Neural cell (in vitro differentiated cells): ENCODE data around the gene PRSS38.

Source experiments
- EP300 ChIP-seq: fragments of 450-650 bp; conservative IDR thresholded peaks from 2 replicates; pipeline ENCODE4 v1.6.1; 2014; ENCODE audit warnings: antibody characterized with exemption, mild to moderate bottlenecking, moderate library complexity; ENCODE audit not compliant: poor library complexity, severe bottlenecking
- EZH2 ChIP-seq: fragments of 200-600, 300-800 bp; shearing (Covaris generic), sonication (generic); IDR thresholded peaks from 2 replicates; pipeline ENCODE4 v1.6.1; 2014; ENCODE audit warnings: antibody characterized with exemption, low read length, borderline replicate concordance, mild to moderate bottlenecking; ENCODE audit not compliant: insufficient read depth, poor library complexity, severe bottlenecking
- MXI1 ChIP-seq: fragments of 450-650 bp; conservative IDR thresholded peaks from 2 replicates; pipeline ENCODE4 v1.6.1; 2014; ENCODE audit warnings: antibody characterized with exemption, mild to moderate bottlenecking; ENCODE audit not compliant: poor library complexity, severe bottlenecking
- POLR2AphosphoS5 ChIP-seq: IDR thresholded peaks from 2 replicates; pipeline ENCODE4 v1.6.1; 2012
- RAD21 ChIP-seq: fragments of 450-650 bp; conservative IDR thresholded peaks from 2 replicates; pipeline ENCODE4 v1.6.1; 2014; ENCODE audit warnings: antibody characterized with exemption, mild to moderate bottlenecking, moderate library complexity
- SMC3 ChIP-seq: fragments of 450-650 bp; conservative IDR thresholded peaks from 2 replicates; pipeline ENCODE4 v1.6.1; 2014; ENCODE audit warnings: antibody characterized with exemption, mild to moderate bottlenecking, moderate library complexity; ENCODE audit not compliant: poor library complexity
- TAF1 ChIP-seq: IDR thresholded peaks from 2 replicates; pipeline ENCODE4 v1.6.1; 2012; ENCODE audit warnings: low read depth
- TF ChIP-seq, protein P1 (sequence below): fragments of 450-650 bp; IDR thresholded peaks from 2 replicates; pipeline ENCODE4 v1.5.1; 2014; ENCODE audit warnings: antibody characterized with exemption, mild to moderate bottlenecking, moderate library complexity; ENCODE audit not compliant: poor library complexity, severe bottlenecking
- TF ChIP-seq, protein P2 (sequence below): IDR thresholded peaks from 2 replicates; pipeline ENCODE4 v1.6.1; 2012; ENCODE audit warnings: borderline replicate concordance

DNA sequence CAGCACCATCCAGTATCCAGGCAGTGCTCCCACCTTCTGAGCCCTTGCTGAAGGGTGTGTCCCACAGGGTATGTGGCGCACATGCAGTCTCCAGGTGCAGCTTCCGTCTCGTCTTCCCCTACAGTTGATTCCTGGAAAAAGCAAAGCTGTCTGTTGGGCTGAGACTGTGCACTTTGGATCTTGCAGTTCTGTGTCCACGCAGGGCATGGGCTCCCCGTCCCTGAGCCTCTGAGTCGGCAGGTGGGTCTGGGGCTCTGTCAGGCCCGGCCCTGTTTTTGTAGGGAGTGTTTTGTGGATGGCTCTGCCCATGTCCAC is 47.4 kb upstream of the PRSS38 start:
- TF ChIP-seq EP300 (no peak), POLR2AphosphoS5 (no peak), EZH2 (no peak), TAF1 (no peak), RAD21 (no peak), SMC3 (no peak), MXI1 (no peak)
- TF ChIP-seq, protein P1, sequence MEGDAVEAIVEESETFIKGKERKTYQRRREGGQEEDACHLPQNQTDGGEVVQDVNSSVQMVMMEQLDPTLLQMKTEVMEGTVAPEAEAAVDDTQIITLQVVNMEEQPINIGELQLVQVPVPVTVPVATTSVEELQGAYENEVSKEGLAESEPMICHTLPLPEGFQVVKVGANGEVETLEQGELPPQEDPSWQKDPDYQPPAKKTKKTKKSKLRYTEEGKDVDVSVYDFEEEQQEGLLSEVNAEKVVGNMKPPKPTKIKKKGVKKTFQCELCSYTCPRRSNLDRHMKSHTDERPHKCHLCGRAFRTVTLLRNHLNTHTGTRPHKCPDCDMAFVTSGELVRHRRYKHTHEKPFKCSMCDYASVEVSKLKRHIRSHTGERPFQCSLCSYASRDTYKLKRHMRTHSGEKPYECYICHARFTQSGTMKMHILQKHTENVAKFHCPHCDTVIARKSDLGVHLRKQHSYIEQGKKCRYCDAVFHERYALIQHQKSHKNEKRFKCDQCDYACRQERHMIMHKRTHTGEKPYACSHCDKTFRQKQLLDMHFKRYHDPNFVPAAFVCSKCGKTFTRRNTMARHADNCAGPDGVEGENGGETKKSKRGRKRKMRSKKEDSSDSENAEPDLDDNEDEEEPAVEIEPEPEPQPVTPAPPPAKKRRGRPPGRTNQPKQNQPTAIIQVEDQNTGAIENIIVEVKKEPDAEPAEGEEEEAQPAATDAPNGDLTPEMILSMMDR: no peak
- TF ChIP-seq, protein P2, sequence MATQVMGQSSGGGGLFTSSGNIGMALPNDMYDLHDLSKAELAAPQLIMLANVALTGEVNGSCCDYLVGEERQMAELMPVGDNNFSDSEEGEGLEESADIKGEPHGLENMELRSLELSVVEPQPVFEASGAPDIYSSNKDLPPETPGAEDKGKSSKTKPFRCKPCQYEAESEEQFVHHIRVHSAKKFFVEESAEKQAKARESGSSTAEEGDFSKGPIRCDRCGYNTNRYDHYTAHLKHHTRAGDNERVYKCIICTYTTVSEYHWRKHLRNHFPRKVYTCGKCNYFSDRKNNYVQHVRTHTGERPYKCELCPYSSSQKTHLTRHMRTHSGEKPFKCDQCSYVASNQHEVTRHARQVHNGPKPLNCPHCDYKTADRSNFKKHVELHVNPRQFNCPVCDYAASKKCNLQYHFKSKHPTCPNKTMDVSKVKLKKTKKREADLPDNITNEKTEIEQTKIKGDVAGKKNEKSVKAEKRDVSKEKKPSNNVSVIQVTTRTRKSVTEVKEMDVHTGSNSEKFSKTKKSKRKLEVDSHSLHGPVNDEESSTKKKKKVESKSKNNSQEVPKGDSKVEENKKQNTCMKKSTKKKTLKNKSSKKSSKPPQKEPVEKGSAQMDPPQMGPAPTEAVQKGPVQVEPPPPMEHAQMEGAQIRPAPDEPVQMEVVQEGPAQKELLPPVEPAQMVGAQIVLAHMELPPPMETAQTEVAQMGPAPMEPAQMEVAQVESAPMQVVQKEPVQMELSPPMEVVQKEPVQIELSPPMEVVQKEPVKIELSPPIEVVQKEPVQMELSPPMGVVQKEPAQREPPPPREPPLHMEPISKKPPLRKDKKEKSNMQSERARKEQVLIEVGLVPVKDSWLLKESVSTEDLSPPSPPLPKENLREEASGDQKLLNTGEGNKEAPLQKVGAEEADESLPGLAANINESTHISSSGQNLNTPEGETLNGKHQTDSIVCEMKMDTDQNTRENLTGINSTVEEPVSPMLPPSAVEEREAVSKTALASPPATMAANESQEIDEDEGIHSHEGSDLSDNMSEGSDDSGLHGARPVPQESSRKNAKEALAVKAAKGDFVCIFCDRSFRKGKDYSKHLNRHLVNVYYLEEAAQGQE: no peak
